BLaER1 (cell line): ENCODE results near the gene PTPRM.

Experiments used
- H3K27ac ChIP-seq: shearing (Covaris generic); formaldehyde crosslinking; 2 replicates; pipeline ENCODE4 v1.8.1; 2022
- H3K27me3 ChIP-seq: shearing (Covaris generic); formaldehyde crosslinking; 2 replicates; pipeline ENCODE4 v1.8.1; 2022
- H3K36me3 ChIP-seq: shearing (Covaris generic); formaldehyde crosslinking; 2 replicates; pipeline ENCODE4 v1.8.1; 2022
- H3K4me1 ChIP-seq: shearing (Covaris generic); formaldehyde crosslinking; 2 replicates; pipeline ENCODE4 v1.8.1; 2022
- H3K4me2 ChIP-seq: shearing (Covaris generic); formaldehyde crosslinking; 2 replicates; pipeline ENCODE4 v1.8.1; 2022
- H3K4me3 ChIP-seq: shearing (Covaris generic); formaldehyde crosslinking; 2 replicates; pipeline ENCODE4 v1.8.1; 2022
- H3K9ac ChIP-seq: shearing (Covaris generic); formaldehyde crosslinking; 2 replicates; pipeline ENCODE4 v1.8.1; 2022
- H3K9me3 ChIP-seq: shearing (Covaris generic); formaldehyde crosslinking; 2 replicates; pipeline ENCODE4 v1.8.1; 2022
- H4K20me1 ChIP-seq: shearing (Covaris generic); formaldehyde crosslinking; 2 replicates; pipeline ENCODE4 v1.8.1; 2022
- Cebpa-rat ChIP-seq: shearing (Covaris generic); IDR thresholded peaks from 2 replicates; pipeline ENCODE4 v1.8.1; 2022

PTPRM gene

GRCh38 chr18:7661207-7661606 is 94.1 kb downstream of the PTPRM start:
- no peak for TF ChIP-seq Cebpa-rat
- no peak overlapping the region for H3K4me3 ChIP-seq
- no peak overlapping the region for H3K4me2 ChIP-seq
- no peaks in the 10 kb centered on the region for H4K20me1 ChIP-seq
- no peaks in the 10 kb centered on the region for H3K4me1 ChIP-seq
- no peaks in the 10 kb centered on the region for H3K27me3 ChIP-seq
- no peaks in the 10 kb centered on the region for H3K9me3 ChIP-seq
- H3K27ac ChIP-seq = no peak overlapping the region
- H3K36me3 ChIP-seq = no peaks in the 10 kb centered on the region
- H3K9ac ChIP-seq = no peak overlapping the region

- no peak for TF ChIP-seq Cebpa-rat
- no peak overlapping the region for H3K4me2 ChIP-seq
- H3K9ac ChIP-seq = no peak overlapping the region
- H3K27ac ChIP-seq = no peak overlapping the region
- H3K27me3 ChIP-seq = no peaks in the 10 kb centered on the region
- H3K4me3 ChIP-seq = no peak overlapping the region
- H3K4me1 ChIP-seq = no peaks in the 10 kb centered on the region
- H3K36me3 ChIP-seq = no peaks in the 10 kb centered on the region
- no peaks in the 10 kb centered on the region for H4K20me1 ChIP-seq
- no peaks in the 10 kb centered on the region for H3K9me3 ChIP-seq
These were observed 95.8 kb downstream of the PTPRM start for GRCh38 chr18:7662866-7663265.

- Histone ChIP-seq H3K36me3 (no peaks in the 10 kb centered on the region), H3K4me3 (no peak overlapping the region), H3K27me3 (no peaks in the 10 kb centered on the region), H4K20me1 (no peaks in the 10 kb centered on the region), H3K4me1 (no peaks in the 10 kb centered on the region), H3K9ac (no peak overlapping the region), H3K27ac (no peak overlapping the region), H3K4me2 (no peak overlapping the region), H3K9me3 (no peaks in the 10 kb centered on the region)
- no peak for TF ChIP-seq Cebpa-rat
These were observed 96.5 kb downstream of the PTPRM start for GRCh38 chr18:7663366-7664312.

- no peak for TF ChIP-seq Cebpa-rat
- Histone ChIP-seq H3K4me3 (no peak overlapping the region), H3K27me3 (no peaks in the 10 kb centered on the region), H3K36me3 (no peaks in the 10 kb centered on the region), H3K4me2 (no peak overlapping the region), H4K20me1 (no peaks in the 10 kb centered on the region), H3K9ac (no peak overlapping the region), H3K9me3 (no peaks in the 10 kb centered on the region), H3K4me1 (no peaks in the 10 kb centered on the region), H3K27ac (no peak overlapping the region)
These were observed 99.2 kb downstream of the PTPRM start for GRCh38 chr18:7666195-7666776.

- TF ChIP-seq Cebpa-rat = no peak
- no peak overlapping the region for H3K4me2 ChIP-seq
- no peaks in the 10 kb centered on the region for H3K4me1 ChIP-seq
- H3K36me3 ChIP-seq = no peaks in the 10 kb centered on the region
- H3K27ac ChIP-seq = no peak overlapping the region
- no peaks in the 10 kb centered on the region for H3K9me3 ChIP-seq
- no peaks in the 10 kb centered on the region for H3K27me3 ChIP-seq
- H4K20me1 ChIP-seq = no peaks in the 10 kb centered on the region
- no peak overlapping the region for H3K4me3 ChIP-seq
- no peak overlapping the region for H3K9ac ChIP-seq
These were observed 101.3 kb downstream of the PTPRM start for GRCh38 chr18:7668392-7668791.

- TF ChIP-seq Cebpa-rat = no peak
These were observed 102.2 kb downstream of the PTPRM start for GRCh38 chr18:7669361-7669760.

GRCh38 chr18:7671105-7671504 is 104.0 kb downstream of the PTPRM start:
- Histone ChIP-seq H3K9me3 (no peaks in the 10 kb centered on the region), H3K27me3 (no peaks in the 10 kb centered on the region), H3K4me3 (no peak overlapping the region), H4K20me1 (no peaks in the 10 kb centered on the region), H3K36me3 (no peaks in the 10 kb centered on the region), H3K9ac (no peak overlapping the region), H3K4me1 (no peaks in the 10 kb centered on the region), H3K4me2 (no peak overlapping the region), H3K27ac (no peak overlapping the region)
- no peak for TF ChIP-seq Cebpa-rat

More at GRCh38 chr18:7669361-7669760, 102.2 kb downstream of the PTPRM start:
- Histone ChIP-seq H3K4me3 (no peak overlapping the region), H3K27me3 (no peaks in the 10 kb centered on the region), H3K9ac (no peak overlapping the region), H3K4me1 (no peaks in the 10 kb centered on the region), H3K27ac (no peak overlapping the region), H3K4me2 (no peak overlapping the region), H4K20me1 (no peaks in the 10 kb centered on the region), H3K9me3 (no peaks in the 10 kb centered on the region), H3K36me3 (no peaks in the 10 kb centered on the region)

- Histone ChIP-seq H3K36me3 (no peaks in the 10 kb centered on the region), H3K27me3 (no peaks in the 10 kb centered on the region), H3K9ac (no peak overlapping the region), H3K4me2 (no peak overlapping the region), H3K4me3 (no peak overlapping the region), H3K4me1 (peaks cover 3% of the 10 kb centered on the region), H4K20me1 (no peaks in the 10 kb centered on the region), H3K27ac (no peak overlapping the region), H3K9me3 (no peaks in the 10 kb centered on the region)
- TF ChIP-seq Cebpa-rat = no peak
These were observed 109.2 kb downstream of the PTPRM start for GRCh38 chr18:7676253-7676873.

GRCh38 chr18:7677001-7677400 is 109.9 kb downstream of the PTPRM start:
- peaks cover 7% of the 10 kb centered on the region for H3K4me1 ChIP-seq
- H3K9me3 ChIP-seq = no peaks in the 10 kb centered on the region
- no peak overlapping the region for H3K9ac ChIP-seq
- no peaks in the 10 kb centered on the region for H3K27me3 ChIP-seq
- no peak overlapping the region for H3K4me2 ChIP-seq
- no peak for TF ChIP-seq Cebpa-rat
- H3K4me3 ChIP-seq = no peak overlapping the region
- no peaks in the 10 kb centered on the region for H4K20me1 ChIP-seq
- no peak overlapping the region for H3K27ac ChIP-seq
- H3K36me3 ChIP-seq = no peaks in the 10 kb centered on the region

GRCh38 chr18:7677424-7677823 is 110.3 kb downstream of the PTPRM start:
- no peak overlapping the region for H3K4me2 ChIP-seq
- no peak for TF ChIP-seq Cebpa-rat
- no peak overlapping the region for H3K9ac ChIP-seq
- no peaks in the 10 kb centered on the region for H3K36me3 ChIP-seq
- no peak overlapping the region for H3K27ac ChIP-seq
- no peaks in the 10 kb centered on the region for H4K20me1 ChIP-seq
- H3K27me3 ChIP-seq = no peaks in the 10 kb centered on the region
- H3K9me3 ChIP-seq = no peaks in the 10 kb centered on the region
- H3K4me3 ChIP-seq = no peak overlapping the region
- peaks cover 7% of the 10 kb centered on the region for H3K4me1 ChIP-seq
